Lower lobe of right lung (tissue), 2 donors: ENCODE data around the gene CDC42EP5. TPM values are rescaled to one million over a fixed set of nuclear protein-coding genes. Genes with fewer than 3 reads are reported as not detected.

Source experiments
- ATAC-seq, 2 donors: fragments of 200-7000 bp; cut with Tn5 transposase; one replicate each; pipeline ENCODE4 v1.9.1; 2020 to 2022; ENCODE audit warnings: mild to moderate bottlenecking in 2 of 2, moderate library complexity in 2 of 2
- DNase-seq: peaks from one replicate; pipeline ENCODE4 v3.0.0-alpha.2; 2020
- H3K27ac ChIP-seq: fragments of 200-600 bp; one replicate; pipeline ENCODE4 v1.8.0; 2022
- H3K27me3 ChIP-seq: fragments of 200-600 bp; one replicate; pipeline ENCODE4 v1.8.0; 2022; ENCODE audit warnings: low read depth
- H3K36me3 ChIP-seq: fragments of 200-600 bp; one replicate; pipeline ENCODE4 v1.8.0; 2022; ENCODE audit warnings: mild to moderate bottlenecking
- H3K4me1 ChIP-seq: fragments of 200-600 bp; one replicate; pipeline ENCODE4 v1.8.0; 2022
- H3K4me3 ChIP-seq: fragments of 200-600 bp; one replicate; pipeline ENCODE4 v1.8.0; 2022; ENCODE audit warnings: mild to moderate bottlenecking
- H3K9me3 ChIP-seq: fragments of 200-600 bp; one replicate; pipeline ENCODE4 v1.8.0; 2022
- intact Hi-C: fragments of 100-400 bp; cut with DNase I; formaldehyde crosslinking; loops from one replicate; pipeline ENCODE4 v1.11.0; 2022
- total RNA-seq: library from RNA; stranded (reverse); fragmentation: NEBNext Ultra II Directional; extraction: Animal tissue kit (Norgen Biotek cat#: 25700); gene quantifications from one replicate; pipeline ENCODE4 v1.2.1, GENCODE V29; 2021
- TF ChIP-seq, protein P1 (sequence below): fragments of 200-600 bp; IDR thresholded peaks from one replicate; pipeline ENCODE4 v1.8.0; 2022; ENCODE audit warnings: antibody characterized with exemption, mild to moderate bottlenecking
- donor health status: DM: no; HTN: yes; CAD: no; lungs with severe emphysema.

The CDC42EP5 gene
- total RNA-seq, 1 donor from 2014 or later, result 25.5 TPM

DNA sequence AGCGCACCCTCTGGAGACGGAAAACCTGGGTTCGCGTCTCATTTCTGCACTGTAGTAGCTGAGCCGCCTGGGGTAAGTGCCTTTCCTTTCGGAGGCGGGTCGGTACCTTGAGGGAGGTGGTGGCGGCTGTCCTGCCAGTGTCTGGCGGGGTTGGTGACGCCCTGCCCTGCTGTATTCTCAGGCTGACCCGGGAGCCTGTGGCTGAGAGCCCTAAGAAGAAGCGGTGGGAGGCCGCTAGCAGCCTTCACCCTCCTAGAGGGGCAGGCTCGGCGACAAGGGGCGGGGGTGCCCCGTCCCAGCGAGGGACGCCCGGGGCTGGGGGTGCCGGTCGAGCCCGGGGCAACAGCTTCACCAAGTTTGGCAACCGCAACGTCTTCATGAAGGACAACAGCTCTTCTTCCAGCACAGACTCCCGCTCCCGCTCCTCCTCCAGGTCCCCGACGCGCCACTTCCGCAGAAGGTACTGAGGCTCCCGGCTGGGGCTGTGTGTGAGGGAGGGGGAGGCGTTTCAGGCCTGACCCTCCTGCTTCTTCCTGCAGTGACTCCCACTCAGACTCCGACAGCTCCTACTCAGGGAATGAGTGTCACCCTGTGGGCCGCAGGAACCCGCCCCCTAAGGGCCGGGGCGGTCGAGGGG, 17.2 kb downstream of the CDC42EP5 start:
- Histone ChIP-seq H3K36me3 (peaks cover 100% of the 10 kb centered on the region), H3K9me3 (no peaks in the 10 kb centered on the region), H3K4me3 (no peak overlapping the region), H3K27me3 (no peaks in the 10 kb centered on the region), H3K4me1 (peaks cover 38% of the 10 kb centered on the region), H3K27ac (no peak overlapping the region)
- TF ChIP-seq, protein P1, sequence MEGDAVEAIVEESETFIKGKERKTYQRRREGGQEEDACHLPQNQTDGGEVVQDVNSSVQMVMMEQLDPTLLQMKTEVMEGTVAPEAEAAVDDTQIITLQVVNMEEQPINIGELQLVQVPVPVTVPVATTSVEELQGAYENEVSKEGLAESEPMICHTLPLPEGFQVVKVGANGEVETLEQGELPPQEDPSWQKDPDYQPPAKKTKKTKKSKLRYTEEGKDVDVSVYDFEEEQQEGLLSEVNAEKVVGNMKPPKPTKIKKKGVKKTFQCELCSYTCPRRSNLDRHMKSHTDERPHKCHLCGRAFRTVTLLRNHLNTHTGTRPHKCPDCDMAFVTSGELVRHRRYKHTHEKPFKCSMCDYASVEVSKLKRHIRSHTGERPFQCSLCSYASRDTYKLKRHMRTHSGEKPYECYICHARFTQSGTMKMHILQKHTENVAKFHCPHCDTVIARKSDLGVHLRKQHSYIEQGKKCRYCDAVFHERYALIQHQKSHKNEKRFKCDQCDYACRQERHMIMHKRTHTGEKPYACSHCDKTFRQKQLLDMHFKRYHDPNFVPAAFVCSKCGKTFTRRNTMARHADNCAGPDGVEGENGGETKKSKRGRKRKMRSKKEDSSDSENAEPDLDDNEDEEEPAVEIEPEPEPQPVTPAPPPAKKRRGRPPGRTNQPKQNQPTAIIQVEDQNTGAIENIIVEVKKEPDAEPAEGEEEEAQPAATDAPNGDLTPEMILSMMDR, result no peak
- DNase-seq (no peak), ATAC-seq (no peak)
- intact Hi-C loops, result no loop called here

DNA sequence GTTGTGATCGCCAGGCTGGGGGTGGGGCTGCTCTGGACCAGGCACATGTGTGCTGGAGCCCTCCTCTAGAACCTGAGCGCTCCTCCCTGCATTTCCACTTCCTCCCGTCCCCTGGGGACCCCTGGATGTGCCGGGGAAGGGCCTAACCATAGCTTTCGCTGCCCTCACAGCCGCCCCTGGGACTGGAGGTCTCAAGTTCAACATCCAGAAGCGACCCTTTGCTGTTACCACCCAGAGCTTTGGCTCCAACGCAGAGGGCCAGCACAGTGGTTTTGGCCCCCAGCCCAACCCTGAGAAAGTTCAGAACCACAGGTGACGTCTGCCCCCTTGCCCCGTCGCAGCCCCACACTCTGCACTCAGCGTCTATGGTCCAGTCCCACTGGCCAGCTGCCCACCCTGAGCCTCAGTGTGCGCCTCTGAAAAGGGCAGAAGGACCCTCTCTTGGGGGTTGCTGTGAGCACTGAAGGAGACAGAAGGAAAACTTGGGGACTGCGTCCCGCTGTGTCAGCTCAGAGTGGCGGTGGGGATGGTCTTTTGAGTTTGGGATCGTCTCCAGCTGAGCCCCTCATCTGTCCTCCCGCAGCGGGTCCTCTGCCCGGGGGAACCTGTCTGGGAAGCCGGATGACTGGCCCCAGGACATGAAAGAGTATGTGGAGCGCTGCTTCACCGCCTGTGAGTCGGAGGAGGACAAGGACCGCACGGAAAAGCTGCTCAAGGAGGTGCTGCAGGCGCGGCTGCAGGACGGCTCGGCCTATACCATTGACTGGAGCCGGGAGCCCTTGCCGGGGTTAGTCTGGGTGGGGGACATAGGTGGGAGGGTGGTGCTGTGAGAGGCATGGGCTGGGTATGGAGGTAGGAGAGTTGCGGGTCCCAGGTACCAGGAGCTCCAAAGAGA, 18.1 kb downstream of the CDC42EP5 start:
- intact Hi-C loops, result no loop called here
- Histone ChIP-seq H3K27ac (no peak overlapping the region), H3K9me3 (no peaks in the 10 kb centered on the region), H3K36me3 (peaks cover 94% of the 10 kb centered on the region), H3K27me3 (no peaks in the 10 kb centered on the region), H3K4me3 (no peak overlapping the region), H3K4me1 (peaks cover 38% of the 10 kb centered on the region)
- no peak for DNase-seq
- TF ChIP-seq, protein P1, result no peak
- ATAC-seq, result no peak

DNA sequence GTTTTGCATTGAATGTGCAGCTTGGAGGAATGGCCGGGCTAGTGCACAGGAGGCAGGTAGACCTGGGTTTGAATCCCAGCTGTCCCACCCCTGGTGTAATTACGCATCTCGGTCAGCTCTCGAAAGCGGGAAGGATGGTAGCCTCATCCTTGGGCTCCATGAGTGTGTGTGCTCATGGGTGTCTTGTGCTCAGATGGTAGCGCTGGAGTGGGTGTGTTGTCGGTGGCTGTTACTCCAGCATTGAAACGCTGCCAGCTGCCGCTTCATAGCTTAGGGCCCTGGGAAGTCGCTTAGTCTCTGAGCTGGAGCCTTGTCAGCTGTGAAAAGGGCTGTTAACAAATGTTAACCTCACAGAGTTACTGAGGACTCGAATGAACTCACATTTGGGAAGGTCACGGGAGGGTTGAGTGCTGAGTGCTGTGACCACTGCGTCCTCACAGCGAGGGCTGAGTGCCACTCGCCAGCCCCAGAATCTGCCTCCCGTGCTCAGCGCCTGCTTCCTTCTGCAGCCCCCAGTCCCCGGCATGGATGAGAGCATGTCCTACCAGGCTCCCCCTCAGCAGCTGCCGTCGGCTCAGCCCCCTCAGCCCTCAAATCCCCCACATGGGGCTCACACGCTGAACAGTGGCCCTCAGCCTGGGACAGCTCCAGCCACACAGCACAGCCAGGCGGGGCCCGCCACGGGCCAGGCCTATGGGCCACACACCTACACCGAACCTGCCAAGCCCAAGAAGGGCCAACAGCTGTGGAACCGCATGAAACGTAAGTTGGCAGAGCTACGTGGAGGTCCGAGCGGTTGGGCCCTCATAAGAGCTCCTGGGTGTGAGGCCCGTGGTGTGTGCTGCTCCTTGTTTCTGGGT, 18.9 kb downstream of the CDC42EP5 start:
- no peak overlapping the region for H3K4me3 ChIP-seq
- H3K36me3 ChIP-seq, result peaks cover 85% of the 10 kb centered on the region
- H3K27me3 ChIP-seq, result no peaks in the 10 kb centered on the region
- ATAC-seq (no peak), DNase-seq (no peak)
- peaks cover 32% of the 10 kb centered on the region for H3K4me1 ChIP-seq
- H3K27ac ChIP-seq, result no peak overlapping the region
- TF ChIP-seq, protein P1, result no peak
- H3K9me3 ChIP-seq, result no peaks in the 10 kb centered on the region
- intact Hi-C loops, result no loop called here

DNA sequence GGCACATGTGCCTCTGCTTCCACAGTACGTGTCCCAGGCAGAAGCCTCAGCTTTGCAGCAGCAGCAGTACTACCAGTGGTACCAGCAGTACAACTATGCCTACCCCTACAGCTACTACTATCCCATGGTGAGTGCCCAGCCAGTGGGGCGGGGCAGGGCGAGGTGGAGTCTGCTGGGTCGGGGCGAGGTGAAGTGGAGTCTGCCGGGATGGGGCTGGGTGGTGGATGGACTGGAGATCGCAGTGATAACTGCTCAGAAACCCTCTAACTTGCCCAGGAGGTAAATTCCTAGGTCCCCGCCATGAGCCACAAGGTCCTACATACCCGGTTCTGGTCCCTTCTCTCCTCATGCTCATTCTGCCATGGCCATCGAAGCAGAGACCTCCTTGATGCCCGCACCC, 20.5 kb downstream of the CDC42EP5 start:
- DNase-seq, result no peak

DNA sequence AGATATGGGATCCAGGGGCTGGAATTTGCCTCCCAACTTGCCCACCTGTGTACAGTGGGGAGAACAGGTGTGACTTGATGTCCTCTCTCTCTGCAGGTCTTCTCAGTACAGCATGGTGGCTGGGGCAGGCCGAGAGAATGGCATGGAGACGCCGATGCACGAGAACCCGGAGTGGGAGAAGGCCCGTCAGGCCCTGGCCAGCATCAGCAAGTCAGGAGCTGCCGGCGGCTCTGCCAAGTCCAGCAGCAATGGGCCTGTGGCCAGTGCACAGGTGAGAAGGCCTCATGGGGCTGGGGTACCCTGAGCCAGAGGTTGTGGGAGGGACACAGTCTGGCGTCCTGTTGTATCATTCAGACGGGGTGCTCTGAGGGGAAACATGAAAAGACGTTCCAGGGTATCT, 21.1 kb downstream of the CDC42EP5 start:
- Histone ChIP-seq H3K9me3 (no peaks in the 10 kb centered on the region), H3K4me3 (no peak overlapping the region), H3K4me1 (peaks cover 36% of the 10 kb centered on the region), H3K27ac (no peak overlapping the region), H3K27me3 (no peaks in the 10 kb centered on the region), H3K36me3 (peaks cover 64% of the 10 kb centered on the region)
- ATAC-seq, result no peak
- no peak for DNase-seq
- TF ChIP-seq, protein P1, result no peak
- intact Hi-C loops, result no loop called here

More for the DNA sequence above, 20.5 kb downstream of the CDC42EP5 start:
- Histone ChIP-seq H3K4me1 (peaks cover 30% of the 10 kb centered on the region), H3K27ac (no peak overlapping the region), H3K36me3 (peaks cover 70% of the 10 kb centered on the region), H3K9me3 (no peaks in the 10 kb centered on the region), H3K27me3 (no peaks in the 10 kb centered on the region), H3K4me3 (no peak overlapping the region)
- TF ChIP-seq, protein P1, result no peak
- no peak for ATAC-seq
- intact Hi-C loops, result no loop called here
